GM13976 (cell line): Measurements from ENCODE around the gene FAM107B.

Experiments used
- DNase-seq: peaks from one replicate; pipeline ENCODE4 v3.0.0; 2012; ENCODE audit warnings: low spot score
- in situ Hi-C: fragments of 300-500 bp; cut with MboI; formaldehyde crosslinking; loops from one replicate; pipeline ENCODE4 v1.12.0; 2022; ENCODE audit warnings: low sequenced_read_pairs, mixed read lengths, inconsistent platforms; ENCODE audit not compliant: unreplicated experiment
- TF ChIP-seq, protein P1 (sequence below): IDR thresholded peaks from 2 replicates; pipeline ENCODE4 v1.5.1; 2012; ENCODE audit warnings: borderline replicate concordance, mild to moderate bottlenecking; ENCODE audit not compliant: insufficient read depth; ENCODE audit errors: extremely low read depth, missing control alignments, control extremely low read depth

FAM107B gene

DNA sequence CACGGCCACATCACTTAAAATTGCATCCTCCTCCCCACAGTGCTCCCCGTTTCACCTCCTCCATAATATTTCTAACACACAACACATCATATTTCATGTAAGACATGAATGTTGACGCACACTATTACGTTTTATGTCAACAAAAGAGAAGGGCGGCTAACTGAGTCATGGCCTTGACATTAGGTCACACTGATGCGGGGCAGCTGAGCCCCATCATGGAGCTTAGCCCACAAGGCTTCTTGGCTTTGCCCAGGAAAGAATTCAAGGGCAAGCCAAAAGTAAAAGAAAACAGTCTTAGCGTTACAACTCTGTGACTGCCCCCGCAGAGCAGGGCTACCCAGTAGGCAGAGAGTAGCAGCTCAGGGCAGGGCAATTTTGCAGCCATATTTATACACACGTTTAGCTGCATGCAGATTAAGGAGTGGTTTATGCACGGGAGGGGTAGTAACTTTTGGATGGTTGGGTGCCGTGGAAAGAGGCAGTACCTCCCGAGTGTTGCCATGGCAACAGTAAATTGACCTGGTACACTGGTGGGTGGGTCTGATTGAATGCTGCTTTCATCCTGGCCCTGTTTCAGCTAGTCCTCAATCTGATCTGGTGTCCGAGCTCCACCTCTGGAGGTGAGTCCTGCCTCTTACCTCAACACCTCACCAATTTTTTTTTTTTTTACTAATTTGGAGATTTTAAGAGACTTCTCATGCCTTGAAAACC is 287.8 kb downstream of the FAM107B start:
- TF ChIP-seq, protein P1, sequence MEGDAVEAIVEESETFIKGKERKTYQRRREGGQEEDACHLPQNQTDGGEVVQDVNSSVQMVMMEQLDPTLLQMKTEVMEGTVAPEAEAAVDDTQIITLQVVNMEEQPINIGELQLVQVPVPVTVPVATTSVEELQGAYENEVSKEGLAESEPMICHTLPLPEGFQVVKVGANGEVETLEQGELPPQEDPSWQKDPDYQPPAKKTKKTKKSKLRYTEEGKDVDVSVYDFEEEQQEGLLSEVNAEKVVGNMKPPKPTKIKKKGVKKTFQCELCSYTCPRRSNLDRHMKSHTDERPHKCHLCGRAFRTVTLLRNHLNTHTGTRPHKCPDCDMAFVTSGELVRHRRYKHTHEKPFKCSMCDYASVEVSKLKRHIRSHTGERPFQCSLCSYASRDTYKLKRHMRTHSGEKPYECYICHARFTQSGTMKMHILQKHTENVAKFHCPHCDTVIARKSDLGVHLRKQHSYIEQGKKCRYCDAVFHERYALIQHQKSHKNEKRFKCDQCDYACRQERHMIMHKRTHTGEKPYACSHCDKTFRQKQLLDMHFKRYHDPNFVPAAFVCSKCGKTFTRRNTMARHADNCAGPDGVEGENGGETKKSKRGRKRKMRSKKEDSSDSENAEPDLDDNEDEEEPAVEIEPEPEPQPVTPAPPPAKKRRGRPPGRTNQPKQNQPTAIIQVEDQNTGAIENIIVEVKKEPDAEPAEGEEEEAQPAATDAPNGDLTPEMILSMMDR, result no peak
- in situ Hi-C loops, result no loop called here
- DNase-seq, result no peak

DNA sequence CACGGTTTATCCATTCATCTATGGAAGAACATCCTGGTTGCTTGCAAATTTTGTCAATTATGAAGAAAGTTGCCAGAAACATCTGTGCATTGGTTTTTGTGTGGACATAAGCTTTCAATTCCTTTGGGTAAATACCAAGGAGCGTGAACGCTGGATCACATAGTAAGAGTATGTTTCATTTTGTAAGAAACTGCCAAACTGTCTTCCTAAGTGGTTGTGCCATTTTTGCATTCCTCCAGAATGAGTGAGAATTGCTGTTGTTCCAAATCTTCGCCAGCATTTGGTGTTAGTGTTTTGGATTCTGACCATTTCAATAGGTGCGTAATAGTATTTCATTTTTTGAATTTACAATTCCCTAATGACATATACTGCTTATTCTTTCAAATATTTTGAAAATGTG is 288.7 kb downstream of the FAM107B start:
- in situ Hi-C loops, result no loop called here
- TF ChIP-seq, protein P1, result no peak

DNA sequence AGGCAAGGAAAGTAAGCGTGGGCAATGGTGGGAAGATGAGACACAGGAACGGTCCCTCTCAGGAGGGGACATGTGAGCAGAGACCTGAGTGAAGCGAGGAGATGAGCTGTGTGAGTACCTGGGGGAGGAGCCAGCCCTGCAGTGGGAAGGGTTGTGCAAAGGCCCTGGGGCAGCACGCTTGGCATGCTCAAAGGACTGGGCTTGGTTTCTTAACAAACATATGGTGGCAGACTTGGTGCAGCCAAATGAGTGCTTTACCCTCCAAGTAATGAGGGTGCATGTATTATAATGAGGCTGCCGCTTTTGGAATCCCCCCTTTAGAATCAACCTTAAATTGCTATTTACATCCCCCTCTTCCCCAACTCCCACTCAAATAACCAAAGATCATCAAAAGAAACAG is 291.3 kb downstream of the FAM107B start:
- DNase-seq, result no peak
- TF ChIP-seq, protein P1, result no peak
- in situ Hi-C loops, result no loop called here

More for the DNA sequence above, 288.7 kb downstream of the FAM107B start:
- no peak for DNase-seq

DNA sequence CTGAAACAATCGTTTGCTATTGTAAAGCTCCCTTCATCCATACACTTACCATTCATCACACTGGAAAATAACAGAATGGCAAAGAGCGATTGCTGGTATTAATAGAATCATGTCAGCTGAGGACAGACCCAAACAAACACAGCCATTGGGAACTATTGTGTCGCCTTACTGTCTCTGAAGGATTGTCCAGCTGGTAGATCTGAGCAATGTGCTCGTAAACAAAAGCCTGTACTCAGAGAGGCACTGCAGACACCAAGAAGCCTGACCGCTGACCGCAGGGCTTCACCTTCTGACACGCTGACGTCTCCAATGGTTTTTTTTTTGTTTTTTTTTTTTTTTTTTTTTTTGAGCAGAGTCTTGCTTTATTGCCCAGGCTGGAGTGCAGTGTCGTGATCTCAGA is 292.9 kb downstream of the FAM107B start:
- in situ Hi-C loops, result no loop called here
- no peak for DNase-seq
- TF ChIP-seq, protein P1, result no peak

DNA sequence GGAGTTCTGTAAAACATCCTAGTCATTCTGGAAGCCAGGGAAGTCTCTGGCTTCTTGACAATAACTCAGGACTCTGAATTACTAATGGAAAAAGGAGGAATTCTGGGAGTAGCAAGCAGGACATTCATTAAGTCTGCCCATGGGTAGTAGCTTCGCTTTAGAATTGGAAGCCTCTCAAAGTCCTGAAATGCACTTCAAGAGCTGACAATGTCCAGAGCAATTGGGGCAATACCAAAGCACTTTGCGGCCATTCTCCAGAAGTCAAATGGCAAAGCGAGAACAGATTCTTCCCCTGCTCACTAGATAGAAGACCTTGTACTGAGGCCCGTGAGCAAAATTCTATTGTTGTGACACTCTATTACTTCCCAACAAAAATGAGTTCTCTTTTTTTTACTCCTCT is 293.7 kb downstream of the FAM107B start:
- TF ChIP-seq, protein P1, result no peak
- no peak for DNase-seq
- in situ Hi-C loops, result no loop called here

DNA sequence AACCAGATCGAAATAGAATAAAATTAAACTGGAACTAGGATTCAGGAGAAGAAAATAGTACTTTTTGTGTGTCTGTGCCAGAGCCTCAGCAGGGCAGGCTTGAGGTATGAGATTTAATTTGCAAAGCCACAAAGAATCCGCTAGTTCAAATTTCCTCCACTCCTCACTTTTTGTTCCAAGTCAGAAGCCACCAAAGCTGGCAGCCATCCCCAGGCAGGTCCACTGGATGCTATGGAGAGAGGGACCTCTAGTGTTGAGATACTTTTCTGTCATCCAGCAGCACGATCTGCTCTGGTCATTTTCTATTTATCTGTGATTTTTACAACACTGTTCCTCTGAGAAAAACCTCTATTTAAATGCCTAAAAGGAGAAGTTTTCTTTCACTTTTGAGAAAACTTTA is 296.1 kb downstream of the FAM107B start:
- TF ChIP-seq, protein P1, result no peak
- in situ Hi-C loops, result no loop called here
- peak; percentile 41 for DNase-seq
